Brain microvascular endothelial cell (primary cell): ENCODE results near the gene SLC25A25.
"Not testable (repeated sequence)": the region's sequence is repeated elsewhere in the genome, so short reads cannot be mapped to it uniquely, and the experiment has no call there.

Experiments
- DNase-seq: peaks from one replicate; pipeline ENCODE4 v3.0.0-alpha.2; 2020
- H3K27ac ChIP-seq: fragments of 250-450 bp; sonication (Bioruptor Pico); 2 replicates; pipeline ENCODE4 v1.5.1; 2020; ENCODE audit warnings: mild to moderate bottlenecking, moderate library complexity
- H3K27me3 ChIP-seq: fragments of 250-450 bp; sonication (Bioruptor Pico); replicated peaks from 2 replicates; pipeline ENCODE4 v1.5.1; 2020; ENCODE audit warnings: mild to moderate bottlenecking
- H3K36me3 ChIP-seq: fragments of 250-450 bp; sonication (Bioruptor Pico); replicated peaks from 2 replicates; pipeline ENCODE4 v1.5.1; 2020; ENCODE audit warnings: mild to moderate bottlenecking
- H3K4me3 ChIP-seq: 2 replicates; pipeline ENCODE4 v1.5.1; 2011; ENCODE audit warnings: low read depth, mild to moderate bottlenecking, control low read depth, low read length, moderate library complexity
- CTCF ChIP-seq: IDR thresholded peaks from 2 replicates; pipeline ENCODE4 v1.5.1; 2011; ENCODE audit warnings: low read depth, mild to moderate bottlenecking, moderate library complexity, low read length, control low read depth, inconsistent platforms; ENCODE audit errors: missing control alignments
- in situ Hi-C: cut with HindIII; loops from 2 replicates; pipeline ENCODE4 v1.10.0; 2017; ENCODE audit warnings: low sequenced_read_pairs, low pct_ligation_motif_present

The SLC25A25 gene

GRCh38 chr9:128067645-128068385, at the start of gene SLC25A25:
SLC25A25 (plus strand) TSS chr9:128068232; CDS start chr9:128068320, 88 bp downstream.
- no peaks in the 10 kb centered on the region for H3K36me3 ChIP-seq
- in situ Hi-C loops: no loop called here
- no peak for TF ChIP-seq CTCF
- no peaks in the 10 kb centered on the region for H3K27me3 ChIP-seq
- peak; percentile 99 for DNase-seq
- peak within 1 kb of the TSS; percentile 84 for H3K4me3 ChIP-seq
- H3K27ac ChIP-seq: peak within 1 kb of the TSS; percentile 97

- in situ Hi-C loops: no loop called here
These were observed 47.3 kb upstream of the SLC25A25 start for GRCh38 chr9:128020692-128021091.

GRCh38 chr9:128021098-128021497, 46.9 kb upstream of the SLC25A25 start:
- Histone ChIP-seq H3K27ac (no peak overlapping the region), H3K36me3 (no peaks in the 10 kb centered on the region), H3K4me3 (no peak overlapping the region), H3K27me3 (no peaks in the 10 kb centered on the region)
- TF ChIP-seq CTCF: no peak
- in situ Hi-C loops: no loop called here
- DNase-seq: no peak

More at GRCh38 chr9:128020692-128021091, 47.3 kb upstream of the SLC25A25 start:
- H3K27ac ChIP-seq: no peak overlapping the region
- no peak for DNase-seq
- peak; percentile 47 for TF ChIP-seq CTCF
- no peak overlapping the region for H3K4me3 ChIP-seq
- no peaks in the 10 kb centered on the region for H3K36me3 ChIP-seq
- H3K27me3 ChIP-seq: no peaks in the 10 kb centered on the region

GRCh38 chr9:128022886-128023285, 45.1 kb upstream of the SLC25A25 start:
- Histone ChIP-seq H3K4me3 (no peak overlapping the region), H3K27me3 (no peaks in the 10 kb centered on the region), H3K36me3 (no peaks in the 10 kb centered on the region), H3K27ac (no peak overlapping the region)
- in situ Hi-C loops: no loop called here
- TF ChIP-seq CTCF: no peak
- DNase-seq: no peak

- H3K36me3 ChIP-seq, H3K4me3 ChIP-seq, DNase-seq, H3K27ac ChIP-seq, H3K27me3 ChIP-seq, in situ Hi-C loops: not testable (repeated sequence)
These were observed 44.4 kb upstream of the SLC25A25 start for GRCh38 chr9:128023671-128024070.

- no peak overlapping the region for H3K4me3 ChIP-seq
- DNase-seq: no peak
These were observed 43.2 kb upstream of the SLC25A25 start for GRCh38 chr9:128024761-128025308.

More at GRCh38 chr9:128024761-128025308, 43.2 kb upstream of the SLC25A25 start:
- in situ Hi-C loops: no loop called here
- Histone ChIP-seq H3K27ac (no peak overlapping the region), H3K36me3 (no peaks in the 10 kb centered on the region), H3K27me3 (no peaks in the 10 kb centered on the region)
- no peak for TF ChIP-seq CTCF
